NCI-H2081 (cell line): ENCODE results near the gene GKAP1.
"Not testable (repeated sequence)": the region's sequence is repeated elsewhere in the genome, so short reads cannot be mapped to it uniquely, and the experiment has no call there.

Experiments used
- DNase-seq, 2 experiments: peaks; one replicate each; lab custom pipeline; 2025; lab: John Stamatoyannopoulos, UW

The GKAP1 gene

DNA sequence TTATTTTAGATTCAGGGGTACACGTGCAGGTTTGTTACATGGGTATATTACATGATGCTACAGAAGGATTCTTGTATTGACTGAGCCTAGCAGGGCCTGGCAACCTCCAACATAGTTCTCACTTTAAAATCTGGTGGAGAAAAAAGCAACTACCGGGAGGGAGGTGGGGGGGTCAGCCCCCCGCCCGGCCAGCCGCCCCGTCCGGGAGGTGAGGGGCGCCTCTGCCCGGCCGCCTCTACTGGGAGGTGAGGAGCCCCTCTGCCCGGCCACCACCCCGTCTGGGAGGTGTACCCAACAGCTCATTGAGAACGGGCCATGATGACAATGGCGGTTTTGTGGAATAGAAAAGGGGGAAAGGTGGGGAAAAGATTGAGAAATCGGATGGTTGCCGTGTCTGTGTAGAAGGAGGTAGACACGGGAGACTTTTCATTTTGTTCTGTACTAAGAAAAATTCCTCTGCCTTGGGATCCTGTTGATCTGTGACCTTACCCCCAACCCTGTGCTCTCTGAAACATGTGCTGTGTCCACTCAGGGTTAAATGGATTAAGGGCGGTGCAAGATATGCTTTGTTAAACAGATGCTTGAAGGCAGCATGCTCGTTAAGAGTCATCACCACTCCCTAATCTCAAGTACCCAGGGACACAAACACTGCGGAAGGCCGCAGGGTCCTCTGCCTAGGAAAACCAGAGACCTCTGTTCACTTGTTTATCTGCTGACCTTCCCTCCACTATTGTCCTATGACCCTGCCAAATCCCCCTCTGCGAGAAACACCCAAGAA is 88.8 kb downstream of the GKAP1 start:
- DNase-seq, result not testable (repeated sequence)

DNA sequence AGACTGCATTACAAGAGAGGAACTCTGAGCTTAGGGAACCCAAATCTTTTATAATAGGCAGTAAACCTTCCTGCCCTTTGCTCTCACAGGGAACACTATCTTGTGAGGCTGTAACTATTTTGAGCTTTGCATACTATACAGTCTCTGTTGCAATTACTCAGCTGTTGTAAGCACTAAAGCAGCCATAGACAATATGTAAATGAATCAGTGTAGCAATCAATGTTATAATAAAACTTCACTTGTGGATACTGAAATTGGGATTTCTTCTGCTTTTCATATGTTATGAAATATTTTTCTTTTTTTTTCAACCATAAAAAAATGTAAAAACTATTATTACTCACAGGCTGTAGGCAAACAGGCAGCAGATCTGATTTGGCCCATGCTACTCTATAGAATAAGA is 93.1 kb downstream of the GKAP1 start:
- no peak for DNase-seq

DNA sequence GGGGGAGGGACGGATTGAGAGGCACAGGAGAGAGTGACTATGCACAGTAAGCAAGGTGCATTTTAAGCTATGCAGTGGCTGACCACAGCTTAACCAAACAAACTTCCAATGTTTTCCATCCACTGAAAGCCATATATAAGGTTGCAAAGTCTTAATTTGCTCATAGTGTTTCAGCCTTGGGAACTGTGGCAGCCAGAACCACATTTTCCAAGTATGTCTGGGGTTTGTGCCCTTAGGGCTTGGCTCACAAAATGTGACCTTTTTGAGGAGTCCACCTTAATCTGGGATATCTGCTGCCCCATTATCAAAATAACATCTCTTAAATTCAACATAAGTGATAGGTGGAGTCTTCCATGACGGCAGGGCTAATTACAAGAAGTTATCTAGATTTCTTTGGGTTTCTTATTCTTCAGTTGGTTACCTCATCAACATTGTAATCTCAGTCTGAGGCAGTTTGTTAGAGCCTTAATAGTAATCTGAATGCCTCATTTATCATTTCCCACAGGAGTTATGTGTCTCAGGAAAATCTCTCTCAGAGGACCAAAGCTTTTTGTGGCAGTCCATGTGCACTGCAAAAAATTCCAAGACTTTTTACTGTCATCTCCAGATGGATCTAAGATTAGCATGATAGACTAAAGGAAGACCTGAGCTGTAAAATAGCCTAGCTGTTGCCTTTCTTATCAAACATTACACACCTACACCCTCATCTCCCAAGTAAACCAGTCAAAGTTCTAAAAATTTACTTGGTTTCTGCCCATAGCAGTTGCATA is 94.7 kb downstream of the GKAP1 start:
- DNase-seq, result no peak

DNA sequence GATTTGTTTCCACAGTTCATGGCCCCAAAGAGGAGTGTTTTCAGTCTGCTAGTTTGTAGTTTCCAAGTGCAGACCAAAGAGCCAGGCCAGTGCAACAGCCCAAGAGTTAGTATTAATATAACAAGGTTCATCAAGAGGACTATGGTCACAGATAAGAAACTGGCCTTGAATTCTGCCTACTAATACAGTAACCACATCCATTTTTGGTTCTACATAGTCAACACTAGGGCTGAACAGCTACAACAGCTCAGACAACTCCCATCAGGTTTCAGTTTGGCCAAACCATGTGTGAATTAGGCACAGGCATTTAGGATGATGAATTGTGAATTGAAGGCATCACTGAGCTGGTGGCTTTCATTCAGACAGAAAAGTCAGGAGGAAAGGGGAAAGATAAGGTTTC is 96.1 kb downstream of the GKAP1 start:
- DNase-seq, result no peak

GRCh38 chr9:83715794-83716193 is 101.8 kb downstream of the GKAP1 start:
- DNase-seq, result no peak

DNA sequence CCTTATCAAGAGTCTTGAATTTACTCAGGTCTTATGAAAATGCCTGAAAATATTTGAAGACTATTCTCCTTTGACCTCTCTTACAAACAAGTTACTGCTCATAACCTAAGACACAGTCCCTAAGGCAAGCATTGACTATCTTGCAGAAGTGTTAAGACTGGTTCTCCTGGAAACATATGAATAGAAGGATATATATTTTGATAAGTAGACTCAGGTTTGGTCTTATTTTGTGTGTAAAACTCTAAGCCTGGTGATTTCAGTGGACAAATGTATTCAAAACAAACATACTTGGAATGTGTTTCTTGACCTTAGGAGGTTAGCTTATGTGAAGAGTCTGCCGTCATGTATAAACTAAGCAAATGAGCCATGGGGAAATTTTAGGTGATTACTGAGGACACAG is 102.3 kb downstream of the GKAP1 start:
- DNase-seq, result no peak

GRCh38 chr9:83714329-83714728 is 103.2 kb downstream of the GKAP1 start:
- no peak for DNase-seq

DNA sequence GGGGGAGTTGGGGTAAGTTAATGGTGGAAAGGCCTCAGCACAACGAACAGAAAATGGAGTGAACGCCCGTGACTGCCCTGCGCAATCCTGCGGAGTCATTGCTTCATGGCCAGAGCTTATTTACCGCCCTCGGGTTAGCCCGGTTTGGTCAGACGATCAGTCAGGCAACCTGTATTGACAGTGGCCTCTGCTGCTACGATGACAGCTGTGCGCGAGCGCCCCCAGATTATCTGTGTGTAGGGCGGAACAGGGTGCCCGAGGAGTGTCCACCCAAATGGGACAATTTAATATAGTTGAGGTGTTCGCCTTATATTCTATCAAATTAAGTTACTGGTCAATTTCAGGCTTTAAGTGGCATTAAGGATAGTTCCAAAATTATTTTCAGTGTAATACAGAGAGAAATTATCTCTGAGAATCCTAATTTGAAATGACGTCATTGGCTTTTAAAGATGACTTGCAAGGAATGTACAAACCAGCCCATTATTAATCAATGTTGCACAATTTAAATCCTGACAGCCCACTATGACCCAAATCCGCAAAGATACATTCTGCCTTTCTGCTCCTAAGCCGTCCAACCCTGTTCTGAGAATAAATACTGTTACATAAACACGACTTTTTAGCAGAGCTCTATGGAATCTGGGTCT is 108.9 kb downstream of the GKAP1 start:
- DNase-seq, result peak; percentile 16 to 49

DNA sequence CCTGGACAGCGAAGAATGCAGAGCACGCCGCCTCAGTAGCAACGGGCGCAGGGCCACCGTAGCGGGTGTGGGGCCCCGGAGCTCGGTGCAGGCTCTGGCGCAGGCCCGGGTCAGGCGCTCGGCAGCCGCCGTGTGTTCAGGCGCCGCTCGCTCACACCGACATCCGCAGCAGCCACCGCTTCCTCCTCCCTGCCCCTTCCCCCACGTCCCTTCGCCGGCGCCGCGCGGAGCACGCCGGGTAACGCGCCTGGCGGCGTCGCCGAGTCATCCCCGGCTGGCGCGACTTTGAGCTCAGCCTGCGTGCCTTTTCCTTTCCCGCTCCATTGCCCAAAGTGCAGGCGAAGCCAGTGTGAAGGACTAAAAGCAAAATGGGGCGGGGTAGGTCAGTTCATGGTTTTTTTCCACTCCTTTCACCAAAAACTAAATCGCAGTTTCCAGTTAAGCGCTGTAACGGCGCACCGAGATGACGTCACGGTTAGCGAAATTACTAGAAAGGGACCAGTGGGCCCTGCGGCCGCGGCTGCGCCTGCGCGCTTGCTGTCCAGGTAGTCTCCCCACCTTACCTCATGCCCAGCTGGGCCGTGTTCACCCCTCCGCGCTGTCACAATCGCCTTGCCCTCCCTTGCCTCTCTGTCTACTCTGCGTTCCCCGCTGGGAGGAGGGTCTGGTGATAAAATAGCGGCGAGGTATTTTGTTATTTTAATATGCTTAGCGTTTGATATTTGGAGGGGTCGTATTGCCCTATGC is 109.6 kb downstream of the GKAP1 start, which contains the start of gene UBQLN1:
Gene UBQLN1, minus strand, starts transcription at position 191 of the 747 bp plus-strand sequence. CDS start 279 bp downstream, outside the sequence.
- DNase-seq, result peak; percentile 92 to 95

- no peak for DNase-seq
These were observed 110.1 kb downstream of the GKAP1 start for GRCh38 chr9:83707518-83707767.

DNA sequence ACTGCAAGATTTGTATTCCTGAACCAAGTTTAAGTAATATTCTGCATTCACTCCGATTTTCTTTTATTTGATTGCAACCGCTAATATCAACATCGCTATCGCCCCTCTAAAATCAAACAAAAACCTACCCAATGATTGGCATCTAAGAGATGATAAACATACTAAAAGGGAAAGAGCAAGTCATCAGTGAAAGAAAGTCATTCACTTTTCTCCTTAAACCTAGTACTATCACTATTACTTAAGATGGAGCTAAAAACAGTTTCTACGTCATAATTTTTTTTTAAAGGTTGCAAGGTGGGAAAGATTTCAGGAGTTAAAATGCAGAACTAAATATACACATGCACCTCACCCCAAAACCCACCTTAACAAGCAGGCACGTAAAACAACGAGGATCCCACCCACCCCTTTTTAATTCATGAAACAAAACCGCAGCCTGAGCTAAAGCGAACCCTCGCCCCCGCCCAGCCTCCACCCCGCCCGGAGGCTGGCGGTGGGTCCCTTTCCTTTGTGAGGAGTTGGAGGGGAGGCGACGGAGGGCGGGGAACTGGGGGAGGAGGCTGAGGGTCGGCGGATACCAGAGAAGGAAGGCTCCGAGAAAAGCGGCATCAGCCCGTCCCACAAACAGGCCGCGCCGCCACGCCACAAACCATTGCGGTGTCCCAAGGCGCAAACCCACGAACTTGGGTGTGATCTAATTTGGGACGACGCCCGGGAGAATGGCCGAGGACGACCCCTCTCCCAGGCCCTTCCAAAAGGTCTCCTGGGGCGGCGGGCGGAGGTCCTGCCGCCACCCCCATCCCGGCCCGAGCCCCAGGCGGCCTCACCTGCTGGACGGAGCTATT is 110.7 kb downstream of the GKAP1 start:
- peak; percentile 42 to 43 for DNase-seq

DNA sequence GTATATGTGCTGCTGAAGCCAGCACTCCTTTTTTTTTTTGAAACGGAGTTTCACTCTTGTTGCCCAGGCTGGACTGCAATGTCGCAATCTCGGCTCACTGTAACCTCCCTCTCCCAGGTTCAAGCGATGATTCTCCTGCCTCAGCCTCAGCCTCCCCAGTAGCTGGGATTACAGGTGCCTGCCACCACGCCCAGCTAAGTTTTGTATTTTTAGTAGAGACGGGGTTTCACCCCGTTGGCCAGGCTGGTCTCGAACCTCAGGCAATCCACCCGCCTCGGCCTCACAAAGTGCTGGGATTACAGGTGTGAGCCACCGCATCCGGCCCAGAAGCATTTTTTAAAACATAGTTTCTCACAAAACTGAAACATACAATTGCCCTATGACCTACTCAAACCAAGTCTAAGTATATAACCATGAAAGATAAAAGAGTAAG is 112.3 kb downstream of the GKAP1 start:
- not testable (repeated sequence) for DNase-seq

DNA sequence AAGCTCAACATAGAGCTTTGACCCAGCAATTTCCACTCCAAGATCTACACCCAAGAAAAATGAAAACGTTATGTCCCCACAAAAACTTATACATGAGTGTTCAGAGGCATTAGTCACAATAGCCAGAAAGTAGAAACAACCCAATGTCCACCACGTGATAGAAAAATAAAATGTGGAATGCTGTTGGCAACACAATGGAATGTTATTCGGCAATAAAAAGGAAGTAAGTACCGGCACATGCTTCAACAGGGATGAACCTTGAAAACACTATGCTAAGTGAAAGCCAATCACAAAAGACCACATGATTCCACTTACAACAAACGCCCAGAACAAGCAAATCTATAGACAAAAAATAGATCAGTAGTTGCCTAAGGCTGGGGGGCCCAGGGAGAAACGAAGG is 115.8 kb downstream of the GKAP1 start:
- no peak for DNase-seq

DNA sequence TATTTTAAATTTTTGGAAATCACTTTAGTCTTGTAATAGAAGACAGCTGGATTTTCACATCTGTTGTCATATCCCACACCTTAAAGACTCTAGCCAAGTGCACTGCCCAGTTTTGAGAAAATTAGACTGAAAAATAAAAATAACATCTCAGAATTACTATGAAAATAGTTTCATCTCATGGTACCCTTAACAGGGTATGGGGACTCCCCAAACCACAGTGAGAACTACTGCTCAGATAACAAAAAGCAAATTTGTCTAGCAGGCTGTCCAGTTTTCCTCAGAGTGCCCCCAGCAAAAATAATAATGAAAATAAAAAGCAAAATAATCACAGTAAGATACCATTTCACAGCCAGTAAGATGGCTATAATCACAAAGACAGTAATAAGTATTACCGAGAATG is 116.3 kb downstream of the GKAP1 start:
- DNase-seq, result no peak

DNA sequence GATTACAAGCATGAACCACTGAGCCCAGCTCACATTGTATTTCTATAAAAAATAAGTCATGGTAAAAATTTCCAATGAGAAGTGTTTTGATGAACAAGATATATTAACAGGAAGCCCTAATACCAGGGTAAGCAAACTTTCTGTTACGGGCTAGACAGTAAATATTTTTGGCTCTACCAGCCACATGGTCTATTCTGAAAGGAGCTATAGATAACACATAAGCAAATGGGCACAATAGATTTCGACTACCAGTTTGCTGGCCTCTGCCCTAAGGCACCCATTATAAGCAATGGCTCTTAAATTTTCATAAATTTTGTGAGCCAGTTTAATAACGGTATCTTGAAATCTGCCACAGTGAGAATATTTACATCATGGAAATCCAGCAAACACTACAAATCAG is 118.0 kb downstream of the GKAP1 start:
- no peak for DNase-seq

GRCh38 chr9:83698976-83699585 is 118.5 kb downstream of the GKAP1 start:
- no peak for DNase-seq

- DNase-seq, result no peak
These were observed 126.1 kb downstream of the GKAP1 start for GRCh38 chr9:83691492-83691891.
